HUDEP-2 (cell line): ENCODE measurements around the gene DRC1.

Experiments used
- DNase-seq, 76 experiments: peaks; one replicate each; lab custom pipeline; 2025; ENCODE audit not compliant: unreplicated experiment in 76 of 76; lab: John Stamatoyannopoulos, UW

The DRC1 gene

GRCh38 chr2:26475832-26476501 lies 74.2 kb downstream of the DRC1 start:
- no peak for DNase-seq

GRCh38 chr2:26477126-26477910 lies 75.6 kb downstream of the DRC1 start:
- DNase-seq: no peak

- no peak for DNase-seq
These were observed 76.2 kb downstream of the DRC1 start, which contains the start of gene OTOF for GRCh38 chr2:26477911-26478253. Gene OTOF (minus strand): TSS chr2:26478124.

- DNase-seq: no peak
These were observed 76.6 kb downstream of the DRC1 start for GRCh38 chr2:26478366-26478765.

GRCh38 chr2:26479131-26479788 lies 77.5 kb downstream of the DRC1 start:
- DNase-seq: no peak

- DNase-seq: no peak
These were observed 78.3 kb downstream of the DRC1 start for GRCh38 chr2:26479789-26480565.

DNA sequence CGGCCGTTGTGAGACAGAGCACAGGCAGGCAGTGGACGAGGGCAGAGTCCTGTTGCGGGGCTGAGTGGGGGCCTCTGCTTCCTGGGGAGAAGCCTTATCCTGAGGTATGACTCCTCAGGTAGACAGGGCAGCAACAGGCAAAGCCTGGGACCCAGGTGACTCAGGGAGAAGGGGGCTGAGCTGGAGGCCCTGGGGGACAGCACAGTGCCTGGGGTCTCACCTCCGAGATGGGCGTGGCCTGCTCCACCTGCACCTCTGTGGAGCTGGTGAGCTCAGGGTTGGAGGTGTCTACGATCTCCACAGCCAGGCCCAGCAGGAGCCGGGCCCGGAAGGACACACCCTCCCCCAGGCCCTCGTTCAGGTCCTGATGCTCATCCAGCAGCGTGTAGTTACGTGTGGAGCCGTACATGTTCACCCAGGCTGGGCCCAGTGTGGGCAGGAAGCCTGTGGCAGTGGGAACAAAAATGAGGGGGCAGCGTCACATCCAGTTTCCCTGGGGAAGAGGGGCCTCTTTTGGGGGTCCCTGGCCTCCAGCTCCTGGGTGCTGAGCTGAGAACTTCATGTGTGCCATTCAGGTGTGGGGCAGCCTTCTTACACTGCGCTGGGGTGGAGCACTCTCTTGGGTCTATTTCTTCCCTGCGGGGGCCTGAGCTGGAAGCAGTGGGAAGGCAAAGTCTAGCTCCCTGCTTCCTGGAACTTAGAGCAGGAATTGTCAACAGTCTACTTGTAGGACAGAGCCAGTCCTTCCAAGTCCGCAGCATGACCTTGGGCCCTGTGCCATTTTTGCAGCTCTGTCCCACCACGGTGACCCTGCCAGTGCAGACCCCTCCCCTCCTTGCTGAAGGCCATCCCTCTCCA lies 79.1 kb downstream of the DRC1 start:
- no peak for DNase-seq

DNA sequence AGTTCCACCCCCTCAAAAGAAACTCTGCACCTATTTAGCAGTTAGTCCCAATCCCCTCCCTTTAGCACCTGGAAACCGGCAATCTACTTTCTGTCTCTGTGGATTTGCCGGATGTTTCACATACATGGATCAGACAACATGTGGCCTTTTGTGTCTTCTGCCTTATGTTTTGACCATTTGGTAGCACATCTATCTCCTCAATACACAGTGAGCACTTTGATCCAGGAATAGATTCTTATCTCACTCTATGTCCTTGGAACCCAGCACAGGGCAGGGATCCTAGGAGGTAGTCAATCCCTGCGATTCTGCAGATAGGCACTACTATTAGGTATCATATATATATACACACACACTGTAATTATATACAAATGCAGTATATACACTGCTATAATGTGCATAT lies 80.0 kb downstream of the DRC1 start:
- no peak for DNase-seq

DNA sequence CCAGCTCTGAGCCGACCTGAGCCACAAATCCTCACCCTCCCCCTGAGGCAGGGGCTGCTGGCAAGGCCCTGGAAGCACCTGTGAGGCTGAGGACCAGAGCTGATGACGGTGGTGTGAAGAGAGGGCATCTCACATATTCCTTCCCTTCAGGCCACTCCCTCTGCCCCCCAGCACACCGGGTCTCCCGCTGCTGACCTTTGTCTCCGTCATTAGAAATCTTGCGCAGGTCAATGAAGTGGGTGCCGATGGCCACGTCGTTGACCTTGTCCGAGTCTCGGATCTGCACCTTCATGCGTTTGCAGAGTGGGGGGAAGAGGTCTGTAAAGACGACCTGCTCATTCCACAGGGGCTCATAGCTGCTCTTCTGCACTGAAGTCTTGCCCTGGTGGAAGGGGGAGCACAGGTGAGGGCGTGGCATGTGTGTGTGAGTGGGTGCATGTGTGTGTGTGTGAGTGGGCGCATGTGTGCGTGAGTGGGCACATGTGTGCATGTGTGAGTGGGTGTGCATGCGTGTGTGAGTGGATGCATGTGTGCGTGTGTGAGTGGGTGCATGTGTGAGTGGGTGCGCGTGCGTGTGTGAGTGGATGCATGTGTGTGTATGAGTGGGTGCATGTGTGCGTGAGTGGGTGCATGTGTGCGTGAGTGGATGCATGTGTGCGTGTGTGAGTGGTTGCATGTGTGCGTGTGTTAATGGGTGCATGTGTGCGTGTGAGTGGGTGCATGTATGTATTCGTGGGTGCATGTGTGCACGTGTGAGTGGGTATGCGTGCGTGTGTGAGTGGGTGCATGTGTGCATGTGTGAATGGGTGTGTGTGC lies 80.7 kb downstream of the DRC1 start:
- DNase-seq: no peak

- DNase-seq: no peak
These were observed 81.3 kb downstream of the DRC1 start for GRCh38 chr2:26483027-26483326.

DNA sequence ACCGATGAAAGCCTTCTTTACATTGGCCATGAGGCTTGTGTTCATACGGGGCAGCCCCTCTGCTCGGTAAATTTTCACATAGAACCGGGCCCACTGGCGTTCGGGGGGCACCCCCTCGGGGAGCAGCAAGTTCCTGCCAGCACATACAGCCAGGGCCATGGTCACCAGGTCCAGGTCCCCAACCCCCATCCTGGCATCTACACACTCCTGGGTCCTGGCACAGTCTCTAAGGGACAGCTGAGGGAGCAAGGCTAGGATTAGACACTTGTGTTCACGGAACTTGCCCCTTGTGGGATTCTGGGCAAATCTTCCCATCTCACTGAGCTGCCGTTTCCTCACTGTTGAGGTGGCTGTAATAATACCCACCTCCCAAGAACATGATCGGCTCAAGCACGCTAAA lies 81.8 kb downstream of the DRC1 start:
- no peak for DNase-seq

- no peak for DNase-seq
These were observed 82.3 kb downstream of the DRC1 start for GRCh38 chr2:26483957-26484565.

- DNase-seq: no peak
These were observed 82.9 kb downstream of the DRC1 start for GRCh38 chr2:26484579-26484978.

GRCh38 chr2:26485099-26485498 lies 83.4 kb downstream of the DRC1 start:
- DNase-seq: no peak

- no peak for DNase-seq
These were observed 84.2 kb downstream of the DRC1 start for GRCh38 chr2:26485725-26486418.

DNA sequence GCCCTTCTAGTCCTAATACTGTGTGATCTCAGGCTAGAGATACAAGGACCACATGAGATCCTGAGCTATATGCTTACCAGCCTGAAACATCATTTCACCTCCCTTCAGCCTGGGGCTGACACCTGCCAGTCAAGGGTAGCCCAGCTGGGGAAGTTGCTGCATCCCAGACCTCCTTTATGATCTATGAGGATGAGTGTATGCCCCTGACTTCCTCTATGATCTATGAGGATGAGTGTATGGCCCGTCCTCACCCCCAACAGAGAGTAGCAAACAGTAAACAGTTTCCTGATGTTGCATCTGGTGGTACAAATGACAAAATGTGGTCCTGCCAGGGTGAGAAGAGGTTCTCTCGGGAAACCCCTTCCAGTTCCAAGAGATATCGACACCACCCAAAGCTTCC lies 85.1 kb downstream of the DRC1 start:
- no peak for DNase-seq

GRCh38 chr2:26487192-26487591 lies 85.5 kb downstream of the DRC1 start:
- no peak for DNase-seq

DNA sequence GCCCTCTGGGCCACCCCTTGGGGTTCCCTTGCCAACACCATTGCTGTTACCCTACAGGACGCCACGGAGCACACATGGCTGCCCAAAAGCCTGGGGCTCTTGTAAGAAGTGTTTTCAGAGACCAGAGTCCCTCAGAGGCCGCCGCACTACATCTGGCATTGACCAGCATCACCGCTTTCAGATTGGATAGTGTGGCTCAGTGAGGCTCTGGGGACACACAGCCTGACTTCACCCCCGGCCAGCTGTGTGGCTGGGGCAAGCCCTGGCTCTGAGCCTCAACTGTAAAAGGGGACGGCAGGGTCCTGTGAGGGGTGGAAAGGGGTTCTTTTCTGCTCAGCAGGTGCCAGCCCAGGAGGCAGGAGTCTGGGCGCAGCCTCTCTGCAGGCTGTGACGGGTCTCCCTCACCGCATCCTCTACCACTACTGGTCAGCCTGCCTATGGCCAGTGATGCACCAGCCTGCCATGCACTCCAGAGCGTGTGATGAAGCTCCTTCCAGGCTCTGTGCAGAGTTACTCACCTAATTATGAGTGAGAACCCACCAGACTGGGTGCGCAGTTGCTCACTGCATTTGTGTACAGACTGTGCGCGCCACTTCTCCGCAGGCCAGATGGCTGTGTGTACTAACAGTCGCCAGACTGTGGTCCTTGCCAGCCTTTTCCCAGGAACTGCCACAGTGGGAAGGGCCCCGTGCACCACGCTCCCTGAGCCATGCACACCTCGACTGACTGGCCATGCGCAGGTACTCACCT lies 86.9 kb downstream of the DRC1 start:
- no peak for DNase-seq
